HEK293 (cell line): ENCODE results near the gene FAM118A.

ENCODE experiments used
- ZBTB26 ChIP-seq: fragments of 450-650 bp; formaldehyde crosslinking; optimal IDR thresholded peaks from 2 replicates; pipeline ENCODE3; 2016; ENCODE audit warnings: missing biosample characterization, mild to moderate bottlenecking, missing genetic modification characterization
- ZFP41 ChIP-seq: fragments of 450-650 bp; formaldehyde crosslinking; IDR thresholded peaks from 2 replicates; pipeline ENCODE4 v1.5.1; 2016; ENCODE audit warnings: missing biosample characterization, missing genetic modification characterization, borderline replicate concordance
- ZNF544 ChIP-seq: fragments of 450-650 bp; formaldehyde crosslinking; IDR thresholded peaks from 2 replicates; pipeline ENCODE4 v1.5.0; 2017; ENCODE audit warnings: missing biosample characterization, missing genetic modification characterization

- TF ChIP-seq ZNF544 (tag by site-specific recombination) (no peak), ZFP41 (tag by site-specific recombination) (no peak), ZBTB26 (no peak)
These were observed 5.1 kb downstream of the FAM118A start for GRCh38 chr22:45314786-45315185.
